H1 (cell line): ENCODE results near the gene SPATA6L. TPM values are rescaled to one million over a fixed set of nuclear protein-coding genes. Genes with fewer than 3 reads are reported as not detected.

Source experiments
- CTCF ChIA-PET: fragments of 300-600 bp; sonication (Branson Sonifier 250); formaldehyde crosslinking; loops from one replicate; lab custom pipeline; 2021; ENCODE audit not compliant: partially characterized antibody; lab: Charles Lee
- POLR2A ChIA-PET: fragments of 300-600 bp; sonication (Branson Sonifier 250); formaldehyde crosslinking; loops from one replicate; lab custom pipeline; 2021; ENCODE audit warnings: inconsistent platforms; ENCODE audit not compliant: partially characterized antibody; lab: Charles Lee
- DNase-seq, 2 experiments: peaks; one replicate each; pipeline versions ENCODE4 v3.0.0 to v3.0.0-alpha.2; 2010 to 2022; ENCODE audit warnings: low spot score in 2 of 2, low read depth in 1 of 2, mixed read lengths in 1 of 2
- FAIRE-seq: peaks from 2 replicates; lab custom pipeline; 2011; peaks lifted over from hg19 to GRCh38; lab: Jason Lieb, UNC
- H2AFZ ChIP-seq: 2 replicates; pipeline ENCODE4 v1.8.1; 2012; ENCODE audit warnings: low read length, inconsistent platforms
- H2AK5ac ChIP-seq: 2 replicates; pipeline ENCODE4 v1.6.1; 2013; ENCODE audit warnings: low read depth, low read length
- H2BK120ac ChIP-seq: replicated peaks from 2 replicates; pipeline ENCODE3; 2013; ENCODE audit warnings: low read depth, low read length, inconsistent platforms
- H2BK12ac ChIP-seq: 2 replicates; pipeline ENCODE4 v1.6.1; 2013; ENCODE audit warnings: low read depth, low read length
- H2BK15ac ChIP-seq: 2 replicates; pipeline ENCODE4 v1.6.1; 2013; ENCODE audit warnings: low read length
- H2BK20ac ChIP-seq: 2 replicates; pipeline ENCODE4 v1.6.1; 2013; ENCODE audit warnings: low read length
- H2BK5ac ChIP-seq: 2 replicates; pipeline ENCODE4 v1.6.1; 2013; ENCODE audit warnings: low read depth, low read length
- H3K14ac ChIP-seq: 2 replicates; pipeline ENCODE4 v1.6.1; 2013; ENCODE audit warnings: inconsistent platforms; ENCODE audit not compliant: insufficient read length
- H3K18ac ChIP-seq: 2 replicates; pipeline ENCODE4 v1.6.1; 2013; ENCODE audit warnings: low read length; ENCODE audit errors: extremely low read depth
- H3K23ac ChIP-seq: 2 replicates; pipeline ENCODE4 v1.6.1; 2013; ENCODE audit warnings: inconsistent platforms; ENCODE audit not compliant: insufficient read length
- H3K23me2 ChIP-seq: 2 replicates; pipeline ENCODE4 v1.6.1; 2013; ENCODE audit warnings: low read depth, low read length
- H3K27ac ChIP-seq: 2 replicates; pipeline ENCODE4 v1.6.1; 2011; ENCODE audit warnings: low read depth, low read length, inconsistent platforms
- H3K27me3 ChIP-seq, 4 experiments: replicated peaks in 1 of 4; 1 replicate in 1 of 4; 2 replicates in 3 of 4; pipeline versions ENCODE4 v1.6.1 to v1.8.1; 2011 to 2013; ENCODE audit warnings: low read length in 3 of 4, mild to moderate bottlenecking in 3 of 4, inconsistent platforms in 2 of 4, mixed read lengths in 2 of 4, moderate library complexity in 1 of 4; ENCODE audit not compliant: control insufficient read depth in 3 of 4, insufficient read depth in 3 of 4; ENCODE audit errors: extremely low read depth in 1 of 4
- H3K36me3 ChIP-seq, 4 experiments: 2 replicates each; pipeline versions ENCODE4 v1.6.1 to v1.8.1; 2011 to 2013; ENCODE audit warnings: mild to moderate bottlenecking in 4 of 4, low read length in 3 of 4, moderate library complexity in 2 of 4, control low read depth in 1 of 4, inconsistent platforms in 1 of 4; ENCODE audit not compliant: insufficient read depth in 4 of 4, control insufficient read depth in 2 of 4
- H3K4ac ChIP-seq: replicated peaks from 2 replicates; pipeline ENCODE3; 2013; ENCODE audit warnings: low read length, low read depth, mixed read lengths, inconsistent platforms; ENCODE audit not compliant: insufficient read length
- H3K4me1 ChIP-seq, 4 experiments: replicated peaks in 1 of 4; 1 replicate in 1 of 4; 2 replicates in 3 of 4; pipeline versions ENCODE4 v1.6.1 to v1.8.1; 2011 to 2013; ENCODE audit warnings: low read length in 3 of 4, inconsistent platforms in 2 of 4, mixed read lengths in 1 of 4; ENCODE audit not compliant: insufficient read depth in 4 of 4, control insufficient read depth in 3 of 4
- H3K4me2 ChIP-seq, 2 experiments: 2 replicates each; pipeline versions ENCODE4 v1.6.1 to v1.8.1; 2011 to 2013; ENCODE audit warnings: low read depth in 2 of 2, low read length in 2 of 2, control low read depth in 1 of 2, inconsistent platforms in 1 of 2, mild to moderate bottlenecking in 1 of 2; ENCODE audit not compliant: insufficient read depth in 1 of 2
- H3K4me3 ChIP-seq, 4 experiments: fragments of 200-600, 300-600 bp in 1 of 4; sonication (generic), shearing (Covaris generic), sonication (Bioruptor Twin) in 1 of 4; 2 replicates each; pipeline versions ENCODE4 v1.5.1 to v1.8.1; 2011 to 2016; ENCODE audit warnings: low read length in 4 of 4, low read depth in 3 of 4, control low read depth in 2 of 4, inconsistent platforms in 2 of 4, mild to moderate bottlenecking in 2 of 4, mixed read lengths in 1 of 4, moderate library complexity in 1 of 4; ENCODE audit not compliant: insufficient read depth in 2 of 4; ENCODE audit errors: extremely low read depth in 1 of 4
- H3K56ac ChIP-seq: replicated peaks from 2 replicates; pipeline ENCODE3; 2013; ENCODE audit warnings: low read depth, mild to moderate bottlenecking, mixed read lengths, low read length, inconsistent platforms; ENCODE audit not compliant: insufficient read length
- H3K79me1 ChIP-seq: 2 replicates; pipeline ENCODE4 v1.6.1; 2013; ENCODE audit warnings: low read depth, low read length, control low read depth
- H3K79me2 ChIP-seq, 2 experiments: 2 replicates each; pipeline versions ENCODE4 v1.6.1 to v1.8.1; 2012 to 2013; ENCODE audit warnings: low read length in 2 of 2, mild to moderate bottlenecking in 2 of 2, inconsistent platforms in 1 of 2; ENCODE audit not compliant: insufficient read depth in 2 of 2, control insufficient read depth in 1 of 2
- H3K9ac ChIP-seq, 4 experiments: replicated peaks in 1 of 4; 1 replicate in 1 of 4; 2 replicates in 3 of 4; pipeline versions ENCODE4 v1.6.1 to v1.8.1; 2011 to 2013; ENCODE audit warnings: low read depth in 3 of 4, low read length in 3 of 4, control low read depth in 2 of 4, mild to moderate bottlenecking in 2 of 4, moderate library complexity in 2 of 4, inconsistent platforms in 1 of 4; ENCODE audit errors: extremely low read depth in 1 of 4
- H3K9me3 ChIP-seq, 2 experiments: 2 replicates each; pipeline versions ENCODE4 v1.6.1 to v1.8.1; 2012 to 2013; ENCODE audit warnings: mild to moderate bottlenecking in 2 of 2, moderate library complexity in 2 of 2, control low read depth in 1 of 2, inconsistent platforms in 1 of 2, low read depth in 1 of 2, low read length in 1 of 2, mixed read lengths in 1 of 2; ENCODE audit not compliant: insufficient read depth in 2 of 2
- H4K20me1 ChIP-seq, 2 experiments: replicated peaks in 1 of 2; 2 replicates each; pipeline versions ENCODE3 to v1.8.1; 2011 to 2013; ENCODE audit warnings: inconsistent platforms in 2 of 2, low read length in 2 of 2, mild to moderate bottlenecking in 1 of 2; ENCODE audit not compliant: insufficient read depth in 2 of 2, control insufficient read depth in 1 of 2
- H4K5ac ChIP-seq: 2 replicates; pipeline ENCODE4 v1.6.1; 2013; ENCODE audit warnings: low read length, low read depth, mixed read lengths, inconsistent platforms; ENCODE audit not compliant: insufficient read length
- H4K8ac ChIP-seq: 2 replicates; pipeline ENCODE4 v1.8.0; 2013; ENCODE audit warnings: mild to moderate bottlenecking, moderate library complexity, low read length, inconsistent platforms; ENCODE audit not compliant: insufficient read depth; ENCODE audit errors: extremely low read depth
- H4K91ac ChIP-seq: replicated peaks from 2 replicates; pipeline ENCODE3; 2013; ENCODE audit warnings: low read length, mixed read lengths, inconsistent platforms; ENCODE audit not compliant: insufficient read length
- BRCA1 ChIP-seq: IDR thresholded peaks from 2 replicates; pipeline ENCODE4 v1.6.1; 2012; ENCODE audit warnings: low read depth, low read length, improper control_type of control experiment
- POLR2A ChIP-seq, 2 experiments: IDR thresholded peaks; 1 replicate in 1 of 2; 2 replicates in 1 of 2; pipeline ENCODE4 v1.6.1; 2011; ENCODE audit warnings: low read depth in 2 of 2, low read length in 2 of 2, mild to moderate bottlenecking in 2 of 2; ENCODE audit errors: control extremely low read depth in 1 of 2
- POLR2AphosphoS5 ChIP-seq: IDR thresholded peaks from 2 replicates; pipeline ENCODE4 v1.6.1; 2011; ENCODE audit warnings: low read depth, low read length
- SP1 ChIP-seq: IDR thresholded peaks from 2 replicates; pipeline ENCODE4 v1.6.1; 2011; ENCODE audit warnings: low read depth, low read length
- WGBS, 2 experiments: shearing (Covaris generic) in 1 of 2; methylation state at CpG; one replicate each; pipeline versions ENCODE4 v1.1.6 to v1.1.7; 2013 to 2015; ENCODE audit warnings: low lambda C conversion rate in 2 of 2, mixed read lengths in 2 of 2, inconsistent platforms in 1 of 2, low coverage in 1 of 2, missing lambda C conversion rate in 1 of 2; ENCODE audit not compliant: insufficient replicate concordance in 2 of 2, insufficient coverage in 1 of 2, insufficient read length in 1 of 2; ENCODE audit errors: extremely low coverage in 1 of 2, missing lambda C conversion rate in 1 of 2; 5-methylcytosine and 5-hydroxymethylcytosine counted together
- polyA plus RNA-seq, 7 experiments: library from polyadenylated mRNA; depleted of rRNA in 3 of 7; stranded (reverse) in 5 of 7; unstranded in 2 of 7; fragments of >200 nt in 5 of 7; fragments of 200-250 nt in 2 of 7; gene quantifications; 1 replicate in 5 of 7; 2 replicates in 1 of 7; 4 replicates in 1 of 7; pipeline versions ENCODE4 v1.2.1 to v1.2.3, GENCODE V29; 2011 to 2013; ENCODE audit warnings: missing spikeins in 2 of 7, mixed read lengths in 2 of 7
- total RNA-seq: library from RNA; stranded (reverse); fragmentation: NEBNext Ultra II Directional; extraction: Animal tissue kit (Norgen Biotek cat#: 25700); gene quantifications from 2 replicates; pipeline ENCODE4 v1.2.1, GENCODE V29; 2021
- TF ChIP-seq, protein P1 (sequence below): IDR thresholded peaks from 2 replicates; pipeline ENCODE4 v1.6.1; 2011; ENCODE audit warnings: low read depth, mild to moderate bottlenecking, low read length; ENCODE audit not compliant: insufficient read depth

Gene SPATA6L
- total and polyA plus RNA-seq, 2 of the 8 experiments (the other 6 are each of a cell fraction or from before 2014, with no cell fraction given): 0.57 to 1.1 TPM

DNA sequence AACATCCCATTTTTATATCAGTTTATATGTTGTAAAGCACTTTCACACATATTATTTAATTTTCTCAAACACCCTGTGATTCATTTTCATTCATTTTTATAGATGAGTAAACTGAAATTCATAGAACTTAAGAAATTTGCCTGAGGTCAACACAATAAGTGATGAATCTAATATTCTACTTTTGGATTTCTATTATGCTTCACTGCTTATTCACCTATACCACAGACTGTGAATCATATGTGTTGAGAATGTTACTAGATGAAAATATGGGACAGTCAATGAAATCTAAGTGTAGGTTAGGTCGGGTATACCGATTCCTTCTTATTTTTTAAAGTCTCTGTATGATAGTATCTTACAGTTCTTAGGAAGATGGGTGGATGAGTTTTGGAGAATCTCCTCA lies 37.8 kb upstream of the SPATA6L start:
- ChIA-PET CTCF (interaction anchor here (1.2 kb wide), 1 partner anchor 9 kb away, joined by 3 read pairs; no protein-coding TSS in a partner anchor), POLR2A (no interaction called here)
- peaks cover 3 to 21% (median 7%) of the 10 kb centered on the region in 4 experiments; a peak in 3 of 8 replicates for H3K36me3 ChIP-seq
- no peak overlapping the region for H2BK12ac ChIP-seq
- no peaks in the 10 kb centered on the region for H3K27me3 ChIP-seq
- H4K5ac ChIP-seq: no peak overlapping the region
- H2BK120ac ChIP-seq: no peak overlapping the region
- no peak overlapping the region for H3K14ac ChIP-seq
- no peaks in the 10 kb centered on the region for H3K9me3 ChIP-seq
- H3K4me1 ChIP-seq: no peaks in the 10 kb centered on the region
- no peak overlapping the region for H3K27ac ChIP-seq
- no peaks in the 10 kb centered on the region for H3K79me1 ChIP-seq
- H2BK5ac ChIP-seq: no peak overlapping the region
- no peak overlapping the region for H3K56ac ChIP-seq
- no peak overlapping the region for H3K4ac ChIP-seq
- no peak for TF ChIP-seq SP1
- no peak for TF ChIP-seq POLR2AphosphoS5
- no peak for TF ChIP-seq POLR2A (IDR thresholded peaks at IDR 0.05; ENCODE audit: control extremely low read depth in 1 of 2, low read depth in 2 of 2, low read length in 2 of 2)
- TF ChIP-seq, protein P1, sequence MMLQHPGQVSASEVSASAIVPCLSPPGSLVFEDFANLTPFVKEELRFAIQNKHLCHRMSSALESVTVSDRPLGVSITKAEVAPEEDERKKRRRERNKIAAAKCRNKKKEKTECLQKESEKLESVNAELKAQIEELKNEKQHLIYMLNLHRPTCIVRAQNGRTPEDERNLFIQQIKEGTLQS: no peak
- no peak for TF ChIP-seq BRCA1
- DNase-seq (no peak), FAIRE-seq (no peak)
- no peak overlapping the region for H3K23ac ChIP-seq
- H4K20me1 ChIP-seq: no peaks in the 10 kb centered on the region
- 88% methylated on average over 2 of the region's 2 CpGs; no CpG with 5 or more reads in 1 of the 2 experiments for WGBS, 2 experiments
- no peaks in the 10 kb centered on the region for H3K79me2 ChIP-seq
- no peak overlapping the region for H3K18ac ChIP-seq
- H4K8ac ChIP-seq: no peak overlapping the region
- no peak overlapping the region for H4K91ac ChIP-seq
- no peak overlapping the region for H2BK20ac ChIP-seq
- H3K9ac ChIP-seq: no peak overlapping the region
- H3K4me2 ChIP-seq: no peak overlapping the region
- H2BK15ac ChIP-seq: no peak overlapping the region
- no peak overlapping the region for H3K4me3 ChIP-seq
- no peak overlapping the region for H2AFZ ChIP-seq
- no peaks in the 10 kb centered on the region for H3K23me2 ChIP-seq
- H2AK5ac ChIP-seq: no peak overlapping the region
